ENCODE measurements around the gene NOTCH4.

GRCh38 chr6:32149932-32150870 is 73.7 kb downstream of the NOTCH4 start:
- TF ChIP-seq EZH2phosphoT487 (IDR thresholded peaks at IDR 0.05; ENCODE audit: insufficient read depth, low read depth) (no peak), EZH2 (IDR thresholded peaks at IDR 0.05; ENCODE audit: insufficient read depth, poor library complexity, severe bottlenecking) (no peak)
